Parathyroid adenoma (tissue), 2 donors: ENCODE measurements around the gene FBXL12.
A peak's percentile ranks its signal among the peaks of the same experiment; 100 is the strongest.

Experiments used
- H2AFZ ChIP-seq: fragments of 300-600 bp; sonication (generic); one replicate; pipeline ENCODE4 v1.7.0; 2017; ENCODE audit warnings: antibody characterized with exemption, mild to moderate bottlenecking
- H3K27ac ChIP-seq: fragments of 300-600 bp; sonication (generic); one replicate; pipeline ENCODE4 v1.7.0; 2017
- H3K27me3 ChIP-seq: fragments of 300-600 bp; sonication (generic); one replicate; pipeline ENCODE4 v1.7.0; 2017; ENCODE audit warnings: low read length; ENCODE audit not compliant: control insufficient read depth, insufficient read depth
- H3K36me3 ChIP-seq: fragments of 300-600 bp; sonication (generic); one replicate; pipeline ENCODE4 v1.7.0; 2017; ENCODE audit warnings: low read length; ENCODE audit not compliant: control insufficient read depth, insufficient read depth
- H3K4me1 ChIP-seq: fragments of 300-600 bp; sonication (generic); one replicate; pipeline ENCODE4 v1.7.0; 2017; ENCODE audit warnings: control low read depth
- H3K4me2 ChIP-seq: fragments of 300-600 bp; sonication (generic); one replicate; pipeline ENCODE4 v1.7.0; 2017; ENCODE audit warnings: low read length
- H3K4me3 ChIP-seq: fragments of 300-600 bp; sonication (generic); one replicate; pipeline ENCODE4 v1.7.0; 2017; ENCODE audit warnings: low read depth, low read length
- H3K79me2 ChIP-seq: fragments of 300-600 bp; sonication (generic); one replicate; pipeline ENCODE4 v1.7.0; 2017; ENCODE audit warnings: control low read depth
- H3K9ac ChIP-seq: fragments of 300-600 bp; sonication (generic); one replicate; pipeline ENCODE4 v1.7.0; 2017; ENCODE audit warnings: mild to moderate bottlenecking
- H3K9me3 ChIP-seq: fragments of 300-600 bp; sonication (generic); one replicate; pipeline ENCODE4 v1.7.0; 2017; ENCODE audit warnings: low read length; ENCODE audit not compliant: control insufficient read depth
- CTCF ChIP-seq: fragments of 300-600 bp; sonication (generic); IDR thresholded peaks from one replicate; pipeline ENCODE4 v1.7.0; 2017; ENCODE audit warnings: antibody characterized with exemption, mild to moderate bottlenecking
- donor health status: primary hyperparathyroidism.

FBXL12 gene

DNA sequence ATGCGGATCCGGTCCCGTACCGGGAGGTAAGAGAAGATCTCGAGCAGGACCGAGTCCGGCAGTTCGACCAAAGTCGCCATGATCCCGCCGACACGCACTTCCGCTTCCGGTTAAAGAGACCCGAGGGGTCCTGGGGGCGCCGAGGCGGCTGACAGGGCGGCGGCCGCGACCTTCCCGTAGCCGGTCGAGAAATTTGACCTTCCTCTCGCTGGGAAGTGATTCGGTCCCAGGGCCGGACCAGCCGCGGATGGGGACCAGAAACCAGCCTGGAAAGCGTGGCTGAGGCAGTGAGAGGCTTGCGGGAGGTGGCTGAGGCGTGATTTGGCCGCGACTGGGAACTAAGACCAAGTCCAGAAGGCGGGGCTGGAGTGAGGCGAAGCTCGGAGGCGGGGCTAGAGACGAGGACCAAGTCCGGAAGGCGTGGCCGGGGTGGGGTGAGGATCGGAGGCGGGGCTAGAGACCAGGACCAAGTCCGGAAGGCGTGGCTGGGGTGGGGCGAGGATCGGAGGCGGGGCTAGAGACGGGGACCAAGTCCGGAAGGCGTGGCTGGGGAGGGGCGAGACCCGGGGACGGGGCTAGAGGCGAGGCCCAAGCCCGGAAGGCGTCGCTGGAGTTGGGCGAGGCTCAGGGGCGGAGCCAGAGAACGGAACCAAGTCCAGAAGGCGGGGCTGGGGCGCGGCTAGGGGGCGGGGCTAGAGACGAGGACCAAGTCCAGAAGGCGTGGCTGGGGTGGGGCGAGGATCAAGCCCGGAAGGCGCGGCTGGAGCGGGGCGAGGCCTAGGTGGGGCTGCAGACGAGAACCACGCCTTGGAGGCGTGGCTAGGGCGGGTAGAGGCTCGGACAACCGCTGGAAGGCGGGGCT, at the start of gene FBXL12:
Gene FBXL12 (minus strand): TSS at position 346 of the 862 bp plus-strand sequence. CDS start 266 bp downstream, at position 80.
- Histone ChIP-seq H3K4me1 (no peaks in the 10 kb centered on the region), H3K79me2 (peaks cover 8% of the 10 kb centered on the region), H3K27ac (peak within 1 kb of the TSS; percentile 93), H3K4me2 (peak within 1 kb of the TSS; percentile 94), H2AFZ (peak within 1 kb of the TSS; percentile 86), H3K36me3 (no peaks in the 10 kb centered on the region), H3K9ac (peak within 1 kb of the TSS; percentile 73), H3K4me3 (peak within 1 kb of the TSS; percentile 97), H3K27me3 (no peaks in the 10 kb centered on the region), H3K9me3 (no peaks in the 10 kb centered on the region)
- TF ChIP-seq CTCF = no peak

GRCh38 chr19:9865732-9866501, 47.0 kb upstream of the FBXL12 start:
- no peak for TF ChIP-seq CTCF
- H3K9ac ChIP-seq = no peak overlapping the region
- H3K27me3 ChIP-seq = no peaks in the 10 kb centered on the region
- H3K79me2 ChIP-seq = no peaks in the 10 kb centered on the region
- no peak overlapping the region for H3K27ac ChIP-seq
- no peak overlapping the region for H3K4me3 ChIP-seq
- no peak overlapping the region for H3K4me2 ChIP-seq
- H3K9me3 ChIP-seq = no peaks in the 10 kb centered on the region
- no peaks in the 10 kb centered on the region for H3K4me1 ChIP-seq
- no peak overlapping the region for H2AFZ ChIP-seq
- H3K36me3 ChIP-seq = no peaks in the 10 kb centered on the region

GRCh38 chr19:9863759-9864158, 44.9 kb upstream of the FBXL12 start:
- Histone ChIP-seq H3K27ac (no peak overlapping the region), H2AFZ (no peak overlapping the region), H3K4me1 (no peaks in the 10 kb centered on the region), H3K27me3 (no peaks in the 10 kb centered on the region), H3K36me3 (no peaks in the 10 kb centered on the region), H3K9me3 (no peaks in the 10 kb centered on the region), H3K9ac (no peak overlapping the region), H3K4me2 (no peak overlapping the region), H3K79me2 (no peaks in the 10 kb centered on the region), H3K4me3 (no peak overlapping the region)
- no peak for TF ChIP-seq CTCF

DNA sequence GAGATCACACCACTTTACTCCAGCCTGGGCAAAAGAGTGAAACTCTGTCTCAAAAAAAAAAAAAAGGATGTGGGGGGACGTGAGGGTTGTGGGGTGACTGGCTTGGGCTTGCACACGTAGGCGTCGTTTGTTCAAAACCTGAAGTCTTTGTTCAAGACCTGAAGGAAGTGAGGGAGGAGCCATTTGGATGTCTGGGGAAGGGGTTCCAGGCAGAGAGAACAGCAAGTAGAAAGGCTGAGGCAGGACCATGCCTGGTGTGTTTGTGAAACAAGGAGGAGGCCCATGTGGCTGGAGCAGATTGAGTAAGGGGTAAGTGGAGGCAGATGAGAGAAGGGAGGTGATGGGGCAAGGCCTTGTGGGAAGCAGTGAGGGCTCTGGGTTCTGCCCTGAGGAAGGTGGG, 44.1 kb upstream of the FBXL12 start:
- Histone ChIP-seq H3K36me3 (no peaks in the 10 kb centered on the region), H3K9ac (no peak overlapping the region), H3K27me3 (no peaks in the 10 kb centered on the region), H3K4me2 (no peak overlapping the region), H3K9me3 (no peaks in the 10 kb centered on the region), H2AFZ (no peak overlapping the region), H3K27ac (no peak overlapping the region), H3K4me1 (no peaks in the 10 kb centered on the region), H3K79me2 (no peaks in the 10 kb centered on the region), H3K4me3 (no peak overlapping the region)
- TF ChIP-seq CTCF = no peak
